Measurements from ENCODE around the gene UNC5B. TPM values are rescaled to one million over a fixed set of nuclear protein-coding genes. Genes with fewer than 3 reads are reported as not detected.

The UNC5B gene
- total RNA-seq, 2 donors from 2014 or later = 10.4 to 11.2 TPM

GRCh38 chr10:71187600-71187999 is 24.8 kb upstream of the UNC5B start:
- H3K4me1 ChIP-seq = peaks cover 12% of the 10 kb centered on the region
- no peaks in the 10 kb centered on the region for H3K36me3 ChIP-seq (replicated peaks in 1 of 2; ENCODE audit: insufficient read depth in 1 of 2, low read depth in 2 of 2)
- TF ChIP-seq, protein P1, sequence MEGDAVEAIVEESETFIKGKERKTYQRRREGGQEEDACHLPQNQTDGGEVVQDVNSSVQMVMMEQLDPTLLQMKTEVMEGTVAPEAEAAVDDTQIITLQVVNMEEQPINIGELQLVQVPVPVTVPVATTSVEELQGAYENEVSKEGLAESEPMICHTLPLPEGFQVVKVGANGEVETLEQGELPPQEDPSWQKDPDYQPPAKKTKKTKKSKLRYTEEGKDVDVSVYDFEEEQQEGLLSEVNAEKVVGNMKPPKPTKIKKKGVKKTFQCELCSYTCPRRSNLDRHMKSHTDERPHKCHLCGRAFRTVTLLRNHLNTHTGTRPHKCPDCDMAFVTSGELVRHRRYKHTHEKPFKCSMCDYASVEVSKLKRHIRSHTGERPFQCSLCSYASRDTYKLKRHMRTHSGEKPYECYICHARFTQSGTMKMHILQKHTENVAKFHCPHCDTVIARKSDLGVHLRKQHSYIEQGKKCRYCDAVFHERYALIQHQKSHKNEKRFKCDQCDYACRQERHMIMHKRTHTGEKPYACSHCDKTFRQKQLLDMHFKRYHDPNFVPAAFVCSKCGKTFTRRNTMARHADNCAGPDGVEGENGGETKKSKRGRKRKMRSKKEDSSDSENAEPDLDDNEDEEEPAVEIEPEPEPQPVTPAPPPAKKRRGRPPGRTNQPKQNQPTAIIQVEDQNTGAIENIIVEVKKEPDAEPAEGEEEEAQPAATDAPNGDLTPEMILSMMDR (IDR thresholded peaks at IDR 0.05) = peak in 3 of 7 experiments; percentile 27 to 31 (median 30)
- TF ChIP-seq POLR2A (IDR thresholded peaks at IDR 0.05) = no peak
- H3K27ac ChIP-seq = peak overlapping the region in 1 of 4 donors; percentile 33
- peak; percentile 54 to 84 (median 80) for DNase-seq
- no peaks in the 10 kb centered on the region for H3K9me3 ChIP-seq
- no peak overlapping the region for H3K4me3 ChIP-seq
- 7 to 11% methylated on average over 3 of the region's 3 CpGs for WGBS, 2 donors
- intact Hi-C loops (cut with DNase I) = no loop called here
- no peaks in the 10 kb centered on the region for H3K27me3 ChIP-seq
- ATAC-seq = peak; percentile 77

GRCh38 chr10:71188201-71188600 is 24.2 kb upstream of the UNC5B start:
- ATAC-seq = no peak
- WGBS, 2 donors = 100% methylated on average over 1 of the region's 1 CpG
- intact Hi-C loops (cut with DNase I) = no loop called here

GRCh38 chr10:71191019-71191418 is 21.4 kb upstream of the UNC5B start:
- no peak for DNase-seq
- Histone ChIP-seq H3K4me3 (no peak overlapping the region), H3K27me3 (no peaks in the 10 kb centered on the region), H3K4me1 (peaks cover 12% of the 10 kb centered on the region), H3K27ac (no peak overlapping the region), H3K9me3 (no peaks in the 10 kb centered on the region), H3K36me3 (replicated peaks in 1 of 2; ENCODE audit: insufficient read depth in 1 of 2, low read depth in 2 of 2) (no peaks in the 10 kb centered on the region)
- TF ChIP-seq, protein P1 (IDR thresholded peaks at IDR 0.05) = no peak
- no peak for TF ChIP-seq POLR2A (IDR thresholded peaks at IDR 0.05)
- WGBS, 2 donors = 55 to 62% methylated on average over 4 of the region's 4 CpGs
- no peak for ATAC-seq
- intact Hi-C loops (cut with DNase I) = loop anchor here (10.0 kb wide), 1 partner anchor 256 kb away; no protein-coding TSS in a partner anchor

More at GRCh38 chr10:71188201-71188600, 24.2 kb upstream of the UNC5B start:
- Histone ChIP-seq H3K9me3 (no peaks in the 10 kb centered on the region), H3K4me1 (peaks cover 12% of the 10 kb centered on the region), H3K27me3 (no peaks in the 10 kb centered on the region), H3K4me3 (no peak overlapping the region), H3K36me3 (replicated peaks in 1 of 2; ENCODE audit: insufficient read depth in 1 of 2, low read depth in 2 of 2) (no peaks in the 10 kb centered on the region), H3K27ac (no peak overlapping the region)
- DNase-seq = no peak
- TF ChIP-seq POLR2A (IDR thresholded peaks at IDR 0.05) = no peak
- TF ChIP-seq, protein P1 (IDR thresholded peaks at IDR 0.05) = no peak

DNA sequence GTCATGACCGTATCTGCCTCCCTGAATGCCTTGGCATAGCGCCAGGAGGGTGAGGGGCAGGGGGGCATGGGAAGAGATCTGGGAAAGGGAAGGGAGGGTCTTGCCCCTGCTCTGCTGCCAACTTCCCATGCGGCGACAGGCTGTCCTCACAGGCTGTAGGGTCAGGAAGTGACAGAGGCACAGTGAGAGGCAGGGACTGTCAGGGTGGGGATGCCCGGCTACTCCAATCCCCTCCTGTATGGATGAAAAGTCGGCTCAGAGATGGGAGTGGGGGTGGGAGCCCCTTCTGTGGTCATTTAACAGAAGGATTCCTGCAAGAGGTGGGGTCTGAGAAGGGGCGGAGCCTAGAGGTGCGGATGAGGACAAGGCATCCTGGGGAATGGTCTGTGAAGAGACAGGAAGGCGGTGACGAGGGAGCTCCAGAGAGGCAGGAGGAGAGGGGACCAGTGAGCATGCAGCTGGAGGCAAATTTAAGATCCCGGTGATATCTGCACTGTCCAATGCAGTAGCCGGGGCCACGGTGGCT is 20.8 kb upstream of the UNC5B start:
- Histone ChIP-seq H3K27me3 (no peaks in the 10 kb centered on the region), H3K36me3 (replicated peaks in 1 of 2; ENCODE audit: insufficient read depth in 1 of 2, low read depth in 2 of 2) (no peaks in the 10 kb centered on the region), H3K4me3 (no peak overlapping the region), H3K4me1 (peaks cover 12% of the 10 kb centered on the region), H3K27ac (no peak overlapping the region), H3K9me3 (no peaks in the 10 kb centered on the region)
- TF ChIP-seq, protein P1 (IDR thresholded peaks at IDR 0.05) = no peak
- intact Hi-C loops (cut with DNase I) = loop anchor here (10.0 kb wide), 1 partner anchor 257 kb away; no protein-coding TSS in a partner anchor
- ATAC-seq (no peak), DNase-seq (no peak)
- 40 to 48% methylated on average over 13 of the region's 13 CpGs for WGBS, 2 donors

- DNase-seq (no peak), ATAC-seq (no peak)
- intact Hi-C loops (cut with DNase I) = loop anchor here (10.0 kb wide), 1 partner anchor 259 kb away; no protein-coding TSS in a partner anchor
- no peaks in the 10 kb centered on the region for H3K36me3 ChIP-seq (replicated peaks in 1 of 2; ENCODE audit: insufficient read depth in 1 of 2, low read depth in 2 of 2)
- TF ChIP-seq POLR2A (IDR thresholded peaks at IDR 0.05) = no peak
- TF ChIP-seq, protein P1 (IDR thresholded peaks at IDR 0.05) = no peak
- H3K9me3 ChIP-seq = no peaks in the 10 kb centered on the region
- H3K4me3 ChIP-seq = no peak overlapping the region
- 94 to 100% methylated on average over 2 of the region's 3 CpGs for WGBS, 2 donors
- no peaks in the 10 kb centered on the region for H3K27me3 ChIP-seq
- H3K27ac ChIP-seq = no peak overlapping the region
- H3K4me1 ChIP-seq = no peaks in the 10 kb centered on the region
Observed at GRCh38 chr10:71193516-71193915, 18.9 kb upstream of the UNC5B start.
